ENCODE data around the gene ADAMTSL1.

The ADAMTSL1 gene

DNA sequence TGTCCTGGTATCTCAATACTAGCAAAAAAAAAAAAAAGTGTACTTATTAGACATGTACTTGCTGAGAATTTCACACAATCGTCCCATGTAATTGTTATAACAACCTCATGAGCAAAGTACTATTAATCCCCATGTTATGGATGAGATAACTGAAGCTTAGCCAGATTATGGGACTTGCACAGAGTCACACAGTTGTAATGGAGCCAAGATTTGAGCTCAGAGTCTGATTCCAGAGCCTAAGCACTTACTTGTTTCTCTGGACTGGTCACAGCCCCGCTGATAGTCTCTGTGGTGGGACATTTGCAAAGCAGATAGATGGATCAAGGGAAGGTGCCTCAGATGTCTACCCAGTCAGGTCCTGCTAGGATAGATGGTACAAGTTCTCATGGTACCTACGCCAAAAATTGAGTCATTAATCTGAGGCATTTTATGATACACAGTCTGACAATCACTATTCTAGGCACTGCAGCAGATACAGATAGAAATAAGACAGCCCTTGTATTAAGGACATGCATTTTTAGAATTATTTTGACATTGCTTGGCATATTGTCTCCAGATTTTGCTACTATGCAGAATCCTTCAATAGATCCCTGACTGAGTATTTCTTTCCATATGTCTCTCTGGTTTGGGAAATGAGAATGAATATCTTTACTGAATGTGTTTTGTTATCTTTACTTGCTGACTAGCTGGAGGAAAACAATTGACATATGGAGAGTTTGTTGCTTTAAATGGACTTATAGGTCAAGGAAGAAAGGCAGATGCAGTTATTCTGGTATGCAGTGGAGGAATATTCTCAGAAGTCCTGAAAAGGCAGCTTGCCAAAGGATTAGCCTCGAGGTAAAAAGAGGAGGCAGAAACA, 149.5 kb downstream of the ADAMTSL1 start:
- TF ChIP-seq, protein P1, sequence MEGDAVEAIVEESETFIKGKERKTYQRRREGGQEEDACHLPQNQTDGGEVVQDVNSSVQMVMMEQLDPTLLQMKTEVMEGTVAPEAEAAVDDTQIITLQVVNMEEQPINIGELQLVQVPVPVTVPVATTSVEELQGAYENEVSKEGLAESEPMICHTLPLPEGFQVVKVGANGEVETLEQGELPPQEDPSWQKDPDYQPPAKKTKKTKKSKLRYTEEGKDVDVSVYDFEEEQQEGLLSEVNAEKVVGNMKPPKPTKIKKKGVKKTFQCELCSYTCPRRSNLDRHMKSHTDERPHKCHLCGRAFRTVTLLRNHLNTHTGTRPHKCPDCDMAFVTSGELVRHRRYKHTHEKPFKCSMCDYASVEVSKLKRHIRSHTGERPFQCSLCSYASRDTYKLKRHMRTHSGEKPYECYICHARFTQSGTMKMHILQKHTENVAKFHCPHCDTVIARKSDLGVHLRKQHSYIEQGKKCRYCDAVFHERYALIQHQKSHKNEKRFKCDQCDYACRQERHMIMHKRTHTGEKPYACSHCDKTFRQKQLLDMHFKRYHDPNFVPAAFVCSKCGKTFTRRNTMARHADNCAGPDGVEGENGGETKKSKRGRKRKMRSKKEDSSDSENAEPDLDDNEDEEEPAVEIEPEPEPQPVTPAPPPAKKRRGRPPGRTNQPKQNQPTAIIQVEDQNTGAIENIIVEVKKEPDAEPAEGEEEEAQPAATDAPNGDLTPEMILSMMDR (IDR thresholded peaks at IDR 0.05) = no peak

GRCh38 chr9:18626046-18626698, 152.2 kb downstream of the ADAMTSL1 start:
- TF ChIP-seq, protein P1 (IDR thresholded peaks at IDR 0.05) = no peak

- TF ChIP-seq, protein P1 (IDR thresholded peaks at IDR 0.05) = no peak
Observed at GRCh38 chr9:18629136-18629535, 155.2 kb downstream of the ADAMTSL1 start.

- TF ChIP-seq, protein P1 (IDR thresholded peaks at IDR 0.05) = no peak
Observed at GRCh38 chr9:18632632-18633403, 158.9 kb downstream of the ADAMTSL1 start.

- TF ChIP-seq, protein P1 (IDR thresholded peaks at IDR 0.05) = no peak
Observed at GRCh38 chr9:18636781-18637180, 162.8 kb downstream of the ADAMTSL1 start.

GRCh38 chr9:18638371-18639249, 164.7 kb downstream of the ADAMTSL1 start:
- TF ChIP-seq, protein P1 (IDR thresholded peaks at IDR 0.05) = no peak

Data from LNCAP (cell line).